ENCODE measurements around the gene CATSPERB.
"Not testable (repeated sequence)": the region's sequence is repeated elsewhere in the genome, so short reads cannot be mapped to it uniquely, and the experiment has no call there.

DNA sequence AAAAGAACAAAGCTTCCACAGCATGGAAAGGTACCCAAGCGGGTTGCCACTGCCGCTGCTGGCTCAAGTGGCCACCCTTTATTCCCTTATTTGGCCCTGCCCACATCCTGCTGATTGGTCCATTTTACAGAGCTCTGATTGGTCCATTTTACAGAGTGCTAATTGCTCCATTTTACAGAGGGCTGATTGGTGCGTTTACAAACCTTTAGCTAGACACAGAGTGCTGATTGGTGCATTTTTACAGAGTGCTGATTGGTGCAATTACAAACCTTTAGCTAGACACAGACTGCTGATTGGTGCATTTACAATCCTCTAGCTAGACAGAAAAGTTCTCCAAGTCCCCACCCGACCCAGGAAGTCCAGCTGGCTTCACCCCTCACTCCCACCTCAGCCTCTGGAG lies 164.1 kb downstream of the CATSPERB start:
- TF ChIP-seq, protein P1, sequence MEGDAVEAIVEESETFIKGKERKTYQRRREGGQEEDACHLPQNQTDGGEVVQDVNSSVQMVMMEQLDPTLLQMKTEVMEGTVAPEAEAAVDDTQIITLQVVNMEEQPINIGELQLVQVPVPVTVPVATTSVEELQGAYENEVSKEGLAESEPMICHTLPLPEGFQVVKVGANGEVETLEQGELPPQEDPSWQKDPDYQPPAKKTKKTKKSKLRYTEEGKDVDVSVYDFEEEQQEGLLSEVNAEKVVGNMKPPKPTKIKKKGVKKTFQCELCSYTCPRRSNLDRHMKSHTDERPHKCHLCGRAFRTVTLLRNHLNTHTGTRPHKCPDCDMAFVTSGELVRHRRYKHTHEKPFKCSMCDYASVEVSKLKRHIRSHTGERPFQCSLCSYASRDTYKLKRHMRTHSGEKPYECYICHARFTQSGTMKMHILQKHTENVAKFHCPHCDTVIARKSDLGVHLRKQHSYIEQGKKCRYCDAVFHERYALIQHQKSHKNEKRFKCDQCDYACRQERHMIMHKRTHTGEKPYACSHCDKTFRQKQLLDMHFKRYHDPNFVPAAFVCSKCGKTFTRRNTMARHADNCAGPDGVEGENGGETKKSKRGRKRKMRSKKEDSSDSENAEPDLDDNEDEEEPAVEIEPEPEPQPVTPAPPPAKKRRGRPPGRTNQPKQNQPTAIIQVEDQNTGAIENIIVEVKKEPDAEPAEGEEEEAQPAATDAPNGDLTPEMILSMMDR (IDR thresholded peaks at IDR 0.05), result not testable (repeated sequence)
- TF ChIP-seq POLR2A (IDR thresholded peaks at IDR 0.05; ENCODE audit: low read depth); POLR2AphosphoS5 (IDR thresholded peaks at IDR 0.05): not testable (repeated sequence)

All from esophagus muscularis mucosa (tissue), 3 donors.